ENCODE data around the gene OTOGL.

The OTOGL gene

DNA sequence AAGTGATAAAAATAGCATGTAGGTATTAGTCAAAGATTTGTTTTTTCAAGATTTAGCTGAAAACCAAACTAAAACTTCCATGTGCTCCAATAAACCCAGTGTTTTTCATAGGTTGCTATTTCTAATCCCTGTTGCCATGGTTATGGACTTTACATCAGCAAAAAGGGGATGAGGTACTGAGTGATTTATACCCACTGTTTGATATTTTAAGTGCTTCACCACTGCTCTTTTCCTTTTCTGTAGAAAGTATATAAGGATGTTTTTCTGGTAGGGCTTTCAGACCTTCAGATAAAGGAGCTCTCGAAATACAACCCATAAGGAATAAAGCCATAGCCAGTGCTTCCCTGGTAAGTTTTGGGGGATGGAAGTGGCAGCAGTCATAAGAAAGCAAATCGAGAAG lies at the start of gene OTOGL:
OTOGL (plus strand) TSS at position 279 of the 400 bp plus-strand sequence. CDS start 109,895 bp downstream, outside the sequence.
- Histone ChIP-seq H3K27ac (ENCODE audit: low read depth, low read length) (no peak within 1 kb of the TSS), H3K4me1 (ENCODE audit: control insufficient read depth in 1 of 2, insufficient read depth in 2 of 2, low read length in 2 of 2) (no peaks in the 10 kb centered on the region), H3K27me3 (ENCODE audit: control insufficient read depth in 1 of 2, insufficient read depth in 2 of 2, low read length in 2 of 2) (no peaks in the 10 kb centered on the region), H3K9ac (ENCODE audit: low read depth in 1 of 2, low read length in 2 of 2) (no peak within 1 kb of the TSS), H3K9me3 (ENCODE audit: control insufficient read depth in 1 of 2, low read length in 2 of 2) (no peaks in the 10 kb centered on the region), H3K4me3 (ENCODE audit: low read depth in 1 of 2, low read length in 2 of 2) (no peak within 1 kb of the TSS), H3K36me3 (ENCODE audit: control insufficient read depth in 1 of 2, insufficient read depth in 2 of 2, low read length in 2 of 2) (no peaks in the 10 kb centered on the region)

DNA sequence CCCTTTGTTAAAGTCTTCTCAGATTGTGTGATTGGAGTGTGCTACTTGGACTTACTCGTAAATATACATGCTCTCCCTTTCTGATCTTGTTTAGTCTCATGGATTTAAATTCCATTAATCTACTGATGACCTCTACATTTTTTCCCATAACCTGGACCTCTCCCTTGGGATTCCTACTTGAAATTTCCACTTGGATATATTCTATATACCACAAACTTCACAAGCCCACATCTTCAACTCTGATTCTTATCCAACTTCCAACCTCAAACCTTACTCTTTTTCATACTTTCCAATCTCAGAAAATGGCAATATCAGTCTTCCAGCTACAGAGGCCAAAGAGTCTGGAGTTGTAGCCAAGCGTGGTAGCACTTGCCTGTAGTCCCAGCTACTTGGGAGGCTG lies 49.1 kb upstream of the OTOGL start:
- H3K4me1 ChIP-seq (ENCODE audit: control insufficient read depth in 1 of 2, insufficient read depth in 2 of 2, low read length in 2 of 2), result no peaks in the 10 kb centered on the region
- H3K9me3 ChIP-seq (ENCODE audit: control insufficient read depth in 1 of 2, low read length in 2 of 2), result no peaks in the 10 kb centered on the region
- H3K27ac ChIP-seq (ENCODE audit: low read depth, low read length), result no peak overlapping the region
- no peaks in the 10 kb centered on the region for H3K27me3 ChIP-seq (ENCODE audit: control insufficient read depth in 1 of 2, insufficient read depth in 2 of 2, low read length in 2 of 2)
- H3K4me3 ChIP-seq (ENCODE audit: low read depth in 1 of 2, low read length in 2 of 2), result no peak overlapping the region
- H3K9ac ChIP-seq (ENCODE audit: low read depth in 1 of 2, low read length in 2 of 2), result no peak overlapping the region
- no peaks in the 10 kb centered on the region for H3K36me3 ChIP-seq (ENCODE audit: control insufficient read depth in 1 of 2, insufficient read depth in 2 of 2, low read length in 2 of 2)

DNA sequence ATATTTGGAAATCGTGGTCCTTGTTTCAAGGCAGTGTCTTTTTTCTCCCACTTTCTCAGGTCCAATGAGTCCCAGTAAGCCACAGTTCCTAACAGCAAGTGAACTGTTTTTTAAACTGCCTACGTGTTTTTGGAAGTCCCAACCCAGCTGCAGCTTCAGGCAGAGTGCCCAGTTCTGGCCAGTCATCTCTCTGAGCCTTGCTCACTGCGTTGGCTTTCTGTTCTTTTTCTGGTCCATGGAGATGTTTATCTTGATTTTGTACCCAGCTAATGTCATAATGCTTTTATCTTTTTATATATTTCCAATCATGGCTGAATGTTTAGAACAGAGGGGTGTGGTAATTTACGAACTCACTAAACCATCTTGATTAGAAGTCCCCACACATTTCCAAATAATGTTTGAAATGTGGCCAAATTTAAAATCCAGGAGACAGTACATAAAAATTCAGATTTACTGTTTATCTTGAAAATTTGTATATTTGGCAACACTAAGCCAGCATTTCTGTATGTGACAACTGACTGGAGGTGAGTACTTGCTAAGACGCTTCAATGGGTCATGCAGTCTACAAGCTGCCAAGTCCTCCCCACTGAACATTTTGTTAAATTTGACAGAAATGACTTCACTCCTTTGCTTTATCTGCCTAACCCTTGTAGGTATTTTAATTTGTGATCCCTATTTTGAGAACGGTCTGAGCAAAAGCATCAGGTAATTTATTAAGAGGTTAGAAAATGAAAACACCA lies 46.1 kb upstream of the OTOGL start:
- Histone ChIP-seq H3K36me3 (ENCODE audit: control insufficient read depth in 1 of 2, insufficient read depth in 2 of 2, low read length in 2 of 2) (no peaks in the 10 kb centered on the region), H3K27ac (ENCODE audit: low read depth, low read length) (no peak overlapping the region), H3K4me1 (ENCODE audit: control insufficient read depth in 1 of 2, insufficient read depth in 2 of 2, low read length in 2 of 2) (no peaks in the 10 kb centered on the region), H3K27me3 (ENCODE audit: control insufficient read depth in 1 of 2, insufficient read depth in 2 of 2, low read length in 2 of 2) (no peaks in the 10 kb centered on the region), H3K9ac (ENCODE audit: low read depth in 1 of 2, low read length in 2 of 2) (no peak overlapping the region), H3K9me3 (ENCODE audit: control insufficient read depth in 1 of 2, low read length in 2 of 2) (no peaks in the 10 kb centered on the region), H3K4me3 (ENCODE audit: low read depth in 1 of 2, low read length in 2 of 2) (no peak overlapping the region)

DNA sequence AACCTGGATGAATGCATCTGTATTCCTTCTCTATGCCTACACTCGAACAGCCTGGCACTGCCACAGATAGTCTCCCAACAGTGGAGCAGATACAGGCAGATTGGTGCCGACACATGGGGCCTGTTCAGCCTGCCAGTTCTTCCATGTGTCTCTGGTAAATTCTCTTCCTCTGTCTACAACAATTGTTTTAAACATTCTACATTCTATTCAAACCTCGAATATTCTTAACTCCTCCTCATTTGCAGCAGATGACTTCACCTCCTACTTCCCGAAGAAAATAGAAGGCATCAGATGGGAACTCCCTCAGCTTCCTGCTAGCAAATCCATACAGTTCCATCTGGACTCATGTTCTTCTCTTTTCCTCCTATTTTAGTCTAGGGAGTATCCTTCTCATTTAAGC lies 43.1 kb upstream of the OTOGL start:
- Histone ChIP-seq H3K4me1 (ENCODE audit: control insufficient read depth in 1 of 2, insufficient read depth in 2 of 2, low read length in 2 of 2) (no peaks in the 10 kb centered on the region), H3K4me3 (ENCODE audit: low read depth in 1 of 2, low read length in 2 of 2) (no peak overlapping the region), H3K9ac (ENCODE audit: low read depth in 1 of 2, low read length in 2 of 2) (no peak overlapping the region), H3K36me3 (ENCODE audit: control insufficient read depth in 1 of 2, insufficient read depth in 2 of 2, low read length in 2 of 2) (no peaks in the 10 kb centered on the region), H3K27me3 (ENCODE audit: control insufficient read depth in 1 of 2, insufficient read depth in 2 of 2, low read length in 2 of 2) (no peaks in the 10 kb centered on the region), H3K27ac (ENCODE audit: low read depth, low read length) (no peak overlapping the region), H3K9me3 (ENCODE audit: control insufficient read depth in 1 of 2, low read length in 2 of 2) (no peaks in the 10 kb centered on the region)

GRCh38 chr12:80056845-80057244 lies 42.5 kb upstream of the OTOGL start:
- H3K36me3 ChIP-seq (ENCODE audit: control insufficient read depth in 1 of 2, insufficient read depth in 2 of 2, low read length in 2 of 2), result no peaks in the 10 kb centered on the region
- no peak overlapping the region for H3K9ac ChIP-seq (ENCODE audit: low read depth in 1 of 2, low read length in 2 of 2)
- no peak overlapping the region for H3K27ac ChIP-seq (ENCODE audit: low read depth, low read length)
- H3K27me3 ChIP-seq (ENCODE audit: control insufficient read depth in 1 of 2, insufficient read depth in 2 of 2, low read length in 2 of 2), result no peaks in the 10 kb centered on the region
- H3K9me3 ChIP-seq (ENCODE audit: control insufficient read depth in 1 of 2, low read length in 2 of 2), result no peaks in the 10 kb centered on the region
- H3K4me1 ChIP-seq (ENCODE audit: control insufficient read depth in 1 of 2, insufficient read depth in 2 of 2, low read length in 2 of 2), result no peaks in the 10 kb centered on the region
- no peak overlapping the region for H3K4me3 ChIP-seq (ENCODE audit: low read depth in 1 of 2, low read length in 2 of 2)

DNA sequence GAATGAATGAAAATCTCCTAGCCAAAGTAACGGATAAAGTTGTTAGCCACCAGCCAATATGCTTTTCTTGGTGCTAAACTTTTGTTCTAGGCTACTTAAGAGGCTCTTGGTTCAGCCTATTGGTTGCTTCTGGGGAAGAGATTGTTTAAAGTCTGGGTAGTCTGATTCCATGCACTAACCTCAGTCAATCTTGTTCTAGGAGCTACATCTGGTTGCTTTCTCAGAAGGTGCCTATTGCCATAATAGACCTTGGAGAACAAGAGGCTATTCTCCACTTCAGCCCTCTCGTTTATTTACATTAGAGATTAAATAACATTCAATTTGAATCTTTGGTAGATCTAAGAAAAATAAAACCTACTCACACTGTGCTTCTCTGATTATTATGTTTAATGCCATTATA lies 40.8 kb upstream of the OTOGL start:
- no peaks in the 10 kb centered on the region for H3K9me3 ChIP-seq (ENCODE audit: control insufficient read depth in 1 of 2, low read length in 2 of 2)
- no peak overlapping the region for H3K4me3 ChIP-seq (ENCODE audit: low read depth in 1 of 2, low read length in 2 of 2)
- no peaks in the 10 kb centered on the region for H3K27me3 ChIP-seq (ENCODE audit: control insufficient read depth in 1 of 2, insufficient read depth in 2 of 2, low read length in 2 of 2)
- no peaks in the 10 kb centered on the region for H3K36me3 ChIP-seq (ENCODE audit: control insufficient read depth in 1 of 2, insufficient read depth in 2 of 2, low read length in 2 of 2)
- H3K4me1 ChIP-seq (ENCODE audit: control insufficient read depth in 1 of 2, insufficient read depth in 2 of 2, low read length in 2 of 2), result no peaks in the 10 kb centered on the region
- H3K9ac ChIP-seq (ENCODE audit: low read depth in 1 of 2, low read length in 2 of 2), result no peak overlapping the region
- no peak overlapping the region for H3K27ac ChIP-seq (ENCODE audit: low read depth, low read length)

- Histone ChIP-seq H3K27ac (ENCODE audit: low read depth, low read length) (no peak overlapping the region), H3K4me1 (ENCODE audit: control insufficient read depth in 1 of 2, insufficient read depth in 2 of 2, low read length in 2 of 2) (no peaks in the 10 kb centered on the region), H3K9me3 (ENCODE audit: control insufficient read depth in 1 of 2, low read length in 2 of 2) (no peaks in the 10 kb centered on the region), H3K36me3 (ENCODE audit: control insufficient read depth in 1 of 2, insufficient read depth in 2 of 2, low read length in 2 of 2) (no peaks in the 10 kb centered on the region), H3K27me3 (ENCODE audit: control insufficient read depth in 1 of 2, insufficient read depth in 2 of 2, low read length in 2 of 2) (no peaks in the 10 kb centered on the region), H3K4me3 (ENCODE audit: low read depth in 1 of 2, low read length in 2 of 2) (no peak overlapping the region), H3K9ac (ENCODE audit: low read depth in 1 of 2, low read length in 2 of 2) (no peak overlapping the region)
Observed at GRCh38 chr12:80059102-80059501, 40.2 kb upstream of the OTOGL start.

DNA sequence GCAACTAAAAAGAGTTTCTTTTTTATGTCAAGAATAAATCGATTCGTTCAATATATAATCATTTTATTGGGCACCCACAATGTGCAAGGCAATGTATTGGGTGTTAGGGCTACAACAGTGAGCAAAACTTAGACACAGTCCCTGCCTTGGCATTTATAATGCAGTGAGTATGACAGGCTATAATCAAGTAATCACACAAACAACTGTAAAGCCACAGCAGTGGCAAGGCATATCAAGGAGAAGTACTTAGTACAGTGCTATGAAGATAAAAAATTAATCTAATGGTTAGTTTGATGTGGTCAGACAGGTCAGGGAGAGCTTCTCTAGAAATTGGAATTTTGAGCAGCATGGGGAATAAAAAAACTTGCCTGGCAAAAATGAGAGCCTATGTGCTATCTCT lies 39.5 kb upstream of the OTOGL start:
- H3K4me1 ChIP-seq (ENCODE audit: control insufficient read depth in 1 of 2, insufficient read depth in 2 of 2, low read length in 2 of 2), result no peaks in the 10 kb centered on the region
- no peak overlapping the region for H3K9ac ChIP-seq (ENCODE audit: low read depth in 1 of 2, low read length in 2 of 2)
- H3K9me3 ChIP-seq (ENCODE audit: control insufficient read depth in 1 of 2, low read length in 2 of 2), result no peaks in the 10 kb centered on the region
- H3K36me3 ChIP-seq (ENCODE audit: control insufficient read depth in 1 of 2, insufficient read depth in 2 of 2, low read length in 2 of 2), result no peaks in the 10 kb centered on the region
- H3K4me3 ChIP-seq (ENCODE audit: low read depth in 1 of 2, low read length in 2 of 2), result no peak overlapping the region
- H3K27me3 ChIP-seq (ENCODE audit: control insufficient read depth in 1 of 2, insufficient read depth in 2 of 2, low read length in 2 of 2), result no peaks in the 10 kb centered on the region
- H3K27ac ChIP-seq (ENCODE audit: low read depth, low read length), result no peak overlapping the region

DNA sequence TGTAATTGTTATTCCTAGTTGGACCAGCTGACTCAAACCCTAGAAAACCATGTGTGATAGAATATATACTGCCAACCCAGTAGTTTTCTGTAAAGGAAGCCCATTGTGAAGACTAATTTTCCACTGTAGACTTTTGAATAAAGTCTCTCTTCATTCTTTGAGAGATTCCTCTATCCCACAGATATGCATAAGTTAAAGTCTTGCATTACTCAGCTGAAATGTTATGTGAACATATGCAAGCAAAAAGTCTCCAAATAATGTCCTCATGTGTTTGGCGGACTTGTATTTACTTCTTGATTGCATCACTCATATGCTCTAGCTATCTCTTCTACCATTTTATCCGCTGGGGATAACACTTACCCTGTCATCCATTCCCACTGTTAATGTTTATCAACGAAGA lies 35.1 kb upstream of the OTOGL start:
- no peak overlapping the region for H3K9ac ChIP-seq (ENCODE audit: low read depth in 1 of 2, low read length in 2 of 2)
- no peaks in the 10 kb centered on the region for H3K27me3 ChIP-seq (ENCODE audit: control insufficient read depth in 1 of 2, insufficient read depth in 2 of 2, low read length in 2 of 2)
- H3K4me3 ChIP-seq (ENCODE audit: low read depth in 1 of 2, low read length in 2 of 2), result no peak overlapping the region
- no peaks in the 10 kb centered on the region for H3K4me1 ChIP-seq (ENCODE audit: control insufficient read depth in 1 of 2, insufficient read depth in 2 of 2, low read length in 2 of 2)
- H3K27ac ChIP-seq (ENCODE audit: low read depth, low read length), result no peak overlapping the region
- no peaks in the 10 kb centered on the region for H3K9me3 ChIP-seq (ENCODE audit: control insufficient read depth in 1 of 2, low read length in 2 of 2)
- no peaks in the 10 kb centered on the region for H3K36me3 ChIP-seq (ENCODE audit: control insufficient read depth in 1 of 2, insufficient read depth in 2 of 2, low read length in 2 of 2)

- no peak overlapping the region for H3K27ac ChIP-seq (ENCODE audit: low read depth, low read length)
- no peaks in the 10 kb centered on the region for H3K4me1 ChIP-seq (ENCODE audit: control insufficient read depth in 1 of 2, insufficient read depth in 2 of 2, low read length in 2 of 2)
- H3K36me3 ChIP-seq (ENCODE audit: control insufficient read depth in 1 of 2, insufficient read depth in 2 of 2, low read length in 2 of 2), result no peaks in the 10 kb centered on the region
- H3K9me3 ChIP-seq (ENCODE audit: control insufficient read depth in 1 of 2, low read length in 2 of 2), result no peaks in the 10 kb centered on the region
- no peak overlapping the region for H3K4me3 ChIP-seq (ENCODE audit: low read depth in 1 of 2, low read length in 2 of 2)
- no peaks in the 10 kb centered on the region for H3K27me3 ChIP-seq (ENCODE audit: control insufficient read depth in 1 of 2, insufficient read depth in 2 of 2, low read length in 2 of 2)
- no peak overlapping the region for H3K9ac ChIP-seq (ENCODE audit: low read depth in 1 of 2, low read length in 2 of 2)
Observed at GRCh38 chr12:80064951-80065350, 34.4 kb upstream of the OTOGL start.

DNA sequence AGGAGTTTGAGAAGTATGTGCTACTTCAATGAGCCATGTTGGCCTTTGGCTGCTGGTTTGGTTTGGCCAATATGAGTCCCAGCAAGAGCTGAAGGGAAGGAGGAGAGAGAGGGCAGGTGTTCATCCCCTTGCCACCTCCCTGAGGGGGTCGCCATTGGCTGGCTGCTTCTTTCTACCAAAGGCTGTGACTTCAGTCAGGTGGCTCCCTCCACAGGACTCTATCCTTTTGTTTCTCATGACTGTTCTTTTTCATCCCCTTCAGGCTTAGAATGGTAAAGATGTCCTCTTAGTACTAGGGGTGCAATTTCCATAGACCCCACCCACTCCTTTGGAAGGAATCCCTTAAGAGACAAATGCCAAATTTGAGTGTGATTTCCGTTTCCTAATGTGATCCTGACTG lies 31.2 kb upstream of the OTOGL start:
- H3K9me3 ChIP-seq (ENCODE audit: control insufficient read depth in 1 of 2, low read length in 2 of 2), result no peaks in the 10 kb centered on the region
- H3K4me3 ChIP-seq (ENCODE audit: low read depth in 1 of 2, low read length in 2 of 2), result no peak overlapping the region
- H3K36me3 ChIP-seq (ENCODE audit: control insufficient read depth in 1 of 2, insufficient read depth in 2 of 2, low read length in 2 of 2), result no peaks in the 10 kb centered on the region
- H3K27me3 ChIP-seq (ENCODE audit: control insufficient read depth in 1 of 2, insufficient read depth in 2 of 2, low read length in 2 of 2), result no peaks in the 10 kb centered on the region
- H3K27ac ChIP-seq (ENCODE audit: low read depth, low read length), result no peak overlapping the region
- no peaks in the 10 kb centered on the region for H3K4me1 ChIP-seq (ENCODE audit: control insufficient read depth in 1 of 2, insufficient read depth in 2 of 2, low read length in 2 of 2)
- no peak overlapping the region for H3K9ac ChIP-seq (ENCODE audit: low read depth in 1 of 2, low read length in 2 of 2)
